Measurements from ENCODE around the gene TOMM70.
"Not testable (repeated sequence)": the region's sequence is repeated elsewhere in the genome, so short reads cannot be mapped to it uniquely, and the experiment has no call there.

The TOMM70 gene

DNA sequence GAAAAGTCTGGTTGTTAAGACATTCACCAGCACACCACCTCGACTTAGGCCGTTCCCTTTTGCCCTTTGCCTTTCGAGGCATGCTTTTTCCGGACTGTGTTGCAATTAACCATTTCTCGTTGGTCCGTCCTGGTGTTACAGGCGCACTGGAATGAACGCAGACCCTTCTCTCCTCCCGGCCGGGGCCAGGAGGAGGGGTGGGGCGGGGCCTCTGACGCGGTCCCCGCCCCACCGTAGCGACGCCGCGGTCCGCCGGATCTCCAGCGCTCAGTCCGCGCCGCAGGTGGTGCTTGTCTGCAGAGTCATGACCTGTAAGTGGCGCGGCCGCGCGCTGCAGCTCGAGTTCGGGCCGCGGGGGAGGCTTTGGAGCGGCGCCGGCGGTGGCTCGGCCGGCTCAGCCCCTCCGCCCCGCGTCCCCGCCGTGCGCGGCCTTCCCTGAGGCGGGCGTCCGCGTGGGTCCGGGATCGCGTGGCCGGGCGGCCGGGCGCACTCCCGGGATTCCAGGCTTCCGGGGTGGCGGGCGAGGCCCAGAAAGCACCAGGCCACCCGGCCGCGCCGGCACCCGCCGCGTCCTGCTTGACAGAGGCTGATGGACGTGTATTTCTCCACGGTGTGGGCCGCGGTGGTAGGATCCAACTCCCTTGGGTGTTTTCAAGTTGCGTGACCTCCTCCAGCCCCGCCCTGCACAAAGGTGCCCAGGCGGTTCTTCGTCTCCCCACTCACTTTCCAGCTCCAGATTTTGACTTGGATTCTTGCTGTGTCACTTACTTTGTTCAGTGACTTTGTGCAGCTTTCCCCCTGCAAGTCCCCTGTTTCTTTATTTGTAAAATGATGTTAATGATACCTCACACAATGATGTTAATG is 66.2 kb downstream of the TOMM70 start, which contains the start of gene NIT2:
TSS of gene NIT2 (plus strand) at position 270 of the 864 bp plus-strand sequence. CDS start at position 305, 35 bp downstream.
- TF ChIP-seq CTCF (IDR thresholded peaks at IDR 0.05; ENCODE audit: control extremely low read depth, extremely low read depth, low read depth, missing control alignments) = no peak
- DNase-seq (ENCODE audit: extremely low spot score) = peak; percentile 94
- ChIA-PET POLR2A (interaction anchor here (0.6 to 1.4 kb wide), 2 partner anchors 68 to 255 kb away, joined by 4 to 5 read pairs; no protein-coding TSS in a partner anchor), CTCF (interaction anchor here (0.7 to 2.0 kb wide), 11 partner anchors 10 to 501 kb away, joined by 3 to 7 read pairs (median 3); no protein-coding TSS in a partner anchor)

DNA sequence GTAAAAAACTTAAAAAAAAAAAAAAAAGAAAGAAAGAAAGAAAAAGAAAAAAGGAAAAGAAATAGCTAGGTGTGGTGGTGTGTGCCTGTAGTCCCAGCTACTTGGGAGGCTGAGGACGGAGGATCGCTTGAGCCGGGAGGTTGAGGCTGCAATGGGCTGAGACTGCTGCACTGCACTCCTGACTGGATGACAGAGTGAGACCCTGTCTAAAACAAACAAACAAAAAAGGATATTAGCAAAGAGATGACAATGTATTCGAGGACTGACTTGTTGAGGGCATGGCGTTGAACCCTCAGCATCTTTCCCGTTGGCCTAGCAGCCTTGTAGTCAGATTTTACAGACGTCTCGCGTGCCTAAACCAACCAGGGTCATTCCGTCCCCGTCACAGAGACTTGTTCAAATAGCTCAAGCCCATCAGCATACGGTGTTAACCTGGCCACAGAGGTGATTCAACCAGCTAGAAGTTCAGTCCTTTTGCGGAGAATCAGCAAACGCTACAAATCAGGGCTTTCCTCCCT is 66.9 kb downstream of the TOMM70 start:
- CTCF ChIA-PET = interaction anchor here (0.7 to 3.2 kb wide), 8 partner anchors 10 to 500 kb away, joined by 3 to 20 read pairs (median 3); no protein-coding TSS in a partner anchor
- POLR2A ChIA-PET = interaction anchor here (0.6 to 1.4 kb wide), 2 partner anchors 69 to 255 kb away, joined by 4 to 5 read pairs; no protein-coding TSS in a partner anchor
- no peak for TF ChIP-seq CTCF (IDR thresholded peaks at IDR 0.05; ENCODE audit: control extremely low read depth, extremely low read depth, low read depth, missing control alignments)
- no peak for DNase-seq (ENCODE audit: extremely low spot score)

- ChIA-PET POLR2A (interaction anchor here (0.6 kb wide), 1 partner anchor 1241 kb away, joined by 3 read pairs; the partner anchor contains the start of gene PCNP), CTCF (interaction anchor here (1.2 to 3.2 kb wide), 5 partner anchors 10 to 501 kb away, joined by 4 to 20 read pairs (median 7); no protein-coding TSS in a partner anchor)
- no peak for DNase-seq (ENCODE audit: extremely low spot score)
Observed at GRCh38 chr3:100333051-100333450, 67.8 kb downstream of the TOMM70 start.

GRCh38 chr3:100331660-100332059 is 69.2 kb downstream of the TOMM70 start:
- DNase-seq (ENCODE audit: extremely low spot score) = no peak
- CTCF ChIA-PET = interaction anchor here (0.9 to 3.2 kb wide), 5 partner anchors 9 to 379 kb away, joined by 3 to 20 read pairs (median 4); no protein-coding TSS in a partner anchor
- POLR2A ChIA-PET = no interaction called here

More at GRCh38 chr3:100333051-100333450, 67.8 kb downstream of the TOMM70 start:
- no peak for TF ChIP-seq CTCF (IDR thresholded peaks at IDR 0.05; ENCODE audit: control extremely low read depth, extremely low read depth, low read depth, missing control alignments)

GRCh38 chr3:100330651-100331050 is 70.2 kb downstream of the TOMM70 start:
- TF ChIP-seq CTCF (IDR thresholded peaks at IDR 0.05; ENCODE audit: control extremely low read depth, extremely low read depth, low read depth, missing control alignments) = no peak
- POLR2A ChIA-PET = no interaction called here
- CTCF ChIA-PET = interaction anchor here (1.4 to 2.4 kb wide), 2 partner anchors 14 to 380 kb away, joined by 3 to 12 read pairs; no protein-coding TSS in a partner anchor
- no peak for DNase-seq (ENCODE audit: extremely low spot score)

More at GRCh38 chr3:100331660-100332059, 69.2 kb downstream of the TOMM70 start:
- no peak for TF ChIP-seq CTCF (IDR thresholded peaks at IDR 0.05; ENCODE audit: control extremely low read depth, extremely low read depth, low read depth, missing control alignments)

DNA sequence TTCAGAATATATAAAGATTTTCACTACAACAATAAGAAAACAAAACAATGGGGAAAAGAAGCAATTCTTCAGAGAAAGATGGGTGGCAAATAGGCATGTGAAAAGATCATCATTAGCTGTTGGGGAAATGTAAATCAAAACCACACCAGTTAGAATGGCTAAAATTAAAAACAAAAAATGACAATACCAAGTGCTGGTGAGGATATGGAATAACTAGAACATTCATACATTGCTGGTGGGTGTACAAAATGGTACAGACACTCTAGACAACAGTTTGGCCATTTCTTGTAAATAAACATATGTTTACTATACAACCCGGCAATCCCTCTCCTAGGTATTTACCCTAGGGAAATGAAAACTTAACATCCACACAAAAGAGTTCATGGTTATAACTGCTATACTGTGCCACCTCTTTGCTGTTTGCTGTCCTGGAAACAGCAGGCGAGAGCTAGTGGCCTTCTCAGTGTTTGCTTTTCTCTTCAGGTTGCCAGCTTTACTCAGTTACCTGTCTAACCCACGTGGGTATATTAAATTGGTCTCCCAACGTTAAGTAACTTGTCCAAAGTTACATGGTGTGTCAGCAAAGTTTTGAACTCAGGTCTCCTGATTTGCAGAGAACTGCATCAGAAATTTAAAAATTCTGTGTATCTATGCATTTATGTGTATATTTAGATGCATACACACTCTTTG is 70.9 kb downstream of the TOMM70 start:
- no peak for DNase-seq (ENCODE audit: extremely low spot score)
- CTCF ChIA-PET = interaction anchor here (2.4 kb wide), 1 partner anchor 13 kb away, joined by 12 read pairs; no protein-coding TSS in a partner anchor
- POLR2A ChIA-PET = no interaction called here
- TF ChIP-seq CTCF (IDR thresholded peaks at IDR 0.05; ENCODE audit: control extremely low read depth, extremely low read depth, low read depth, missing control alignments) = no peak

- POLR2A ChIA-PET; CTCF ChIA-PET; DNase-seq (ENCODE audit: extremely low spot score): not testable (repeated sequence)
Observed at GRCh38 chr3:100327377-100327776, 73.5 kb downstream of the TOMM70 start.
